ENCODE measurements around the gene DTX3L.
"Not testable (repeated sequence)": the region's sequence is repeated elsewhere in the genome, so short reads cannot be mapped to it uniquely, and the experiment has no call there.

Gene DTX3L

DNA sequence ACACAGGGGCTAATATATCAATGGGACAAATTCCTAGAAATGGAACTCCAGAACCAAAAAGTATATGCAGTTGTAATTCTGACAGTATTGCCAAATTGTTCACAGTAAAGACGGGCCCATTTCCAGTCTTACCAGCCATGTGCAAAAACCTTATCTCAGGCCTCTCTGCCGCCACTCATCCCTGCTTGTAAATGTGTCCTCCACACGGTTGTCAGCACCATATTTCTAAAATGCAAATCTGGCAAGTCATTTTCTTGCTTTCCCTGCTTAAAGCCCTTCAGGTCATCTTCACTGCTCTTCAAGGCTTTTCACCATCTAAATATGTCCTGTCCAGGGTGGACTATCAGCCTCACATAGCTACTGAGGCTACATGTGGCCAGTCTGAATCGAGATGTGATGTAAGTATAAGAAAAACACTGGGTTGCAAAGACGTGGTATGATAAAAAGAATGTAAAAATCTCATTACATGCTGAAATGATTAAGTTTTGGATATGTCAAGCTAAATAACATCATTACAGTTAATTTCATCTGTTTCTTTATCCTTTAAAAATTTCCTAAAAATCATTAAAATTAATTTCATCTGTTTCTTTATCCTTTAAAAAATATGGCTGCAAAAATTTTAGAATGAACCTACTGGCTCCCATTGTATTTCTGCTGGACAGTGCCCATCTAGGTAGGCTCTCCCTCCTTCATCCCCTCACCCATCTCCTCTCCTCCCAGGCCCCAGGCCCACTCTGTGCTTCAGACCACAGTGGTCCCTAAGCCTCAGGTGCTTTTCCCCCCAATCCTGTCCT lies 1.0 kb upstream of the DTX3L start:
- no peak for DNase-seq

DNA sequence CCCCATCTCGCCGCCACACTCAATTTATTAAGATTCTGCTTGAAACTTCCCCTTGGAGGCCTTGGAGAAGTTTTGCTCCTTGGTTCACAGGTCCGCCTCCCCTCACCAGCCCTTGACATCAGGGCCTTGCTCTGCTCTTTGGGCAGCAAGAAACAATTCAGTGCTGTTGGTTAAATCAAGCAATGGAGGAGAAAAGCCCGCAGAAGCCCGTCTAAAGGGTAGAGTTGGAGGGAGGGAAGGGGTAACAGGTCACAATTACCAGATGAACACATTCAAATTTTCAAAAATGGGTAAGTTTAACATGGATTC lies 467 bp upstream of the DTX3L start:
- no peak for DNase-seq

DNA sequence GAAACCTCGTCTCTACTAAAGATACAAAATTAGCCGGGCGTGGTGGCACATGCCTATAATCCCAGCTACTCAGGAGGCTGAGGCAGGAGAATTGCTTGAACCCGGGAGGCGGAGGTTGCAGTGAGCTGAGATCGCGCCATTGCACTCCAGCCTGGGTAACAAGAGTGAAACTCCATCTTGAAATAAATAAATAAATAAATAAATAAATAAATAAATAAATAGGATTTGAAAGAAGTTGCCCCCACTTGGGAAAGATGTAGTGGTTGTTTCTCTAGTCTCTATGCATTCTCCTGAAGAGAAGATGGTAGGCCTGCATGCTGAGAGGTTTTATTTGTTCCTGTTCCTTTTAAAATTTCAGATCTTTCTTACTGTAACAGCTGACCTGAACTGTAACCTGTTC lies 4.0 kb downstream of the DTX3L start:
- DNase-seq: not testable (repeated sequence)

- no peak for DNase-seq
Measured at GRCh38 chr3:122568755-122569154, 4.6 kb downstream of the DTX3L start.

DNA sequence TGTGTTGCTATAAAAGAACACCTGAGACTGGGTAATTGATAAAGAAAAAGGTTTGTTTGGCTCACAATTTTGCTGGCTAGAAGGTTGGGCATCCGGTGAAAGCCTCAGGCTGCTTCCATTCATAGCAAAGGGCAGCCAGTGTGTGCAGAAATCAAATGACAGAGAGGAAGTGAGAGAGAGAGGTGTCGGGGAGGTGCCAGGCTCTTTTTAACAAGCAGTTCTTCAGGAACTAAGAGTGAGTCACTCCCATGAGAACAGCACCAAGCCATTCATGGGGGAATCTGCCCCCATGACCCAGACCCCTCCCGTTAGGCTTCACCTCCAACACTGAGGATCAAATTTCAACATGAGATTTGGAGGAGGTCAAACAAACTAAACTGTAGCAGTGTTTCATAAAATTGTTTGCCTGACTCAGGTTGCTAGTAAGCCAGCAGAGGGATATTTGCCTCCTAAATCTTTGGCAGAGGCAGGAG lies 8.8 kb downstream of the DTX3L start:
- DNase-seq: no peak

- no peak for DNase-seq
Measured at GRCh38 chr3:122576174-122576940, 12.2 kb downstream of the DTX3L start.

DNA sequence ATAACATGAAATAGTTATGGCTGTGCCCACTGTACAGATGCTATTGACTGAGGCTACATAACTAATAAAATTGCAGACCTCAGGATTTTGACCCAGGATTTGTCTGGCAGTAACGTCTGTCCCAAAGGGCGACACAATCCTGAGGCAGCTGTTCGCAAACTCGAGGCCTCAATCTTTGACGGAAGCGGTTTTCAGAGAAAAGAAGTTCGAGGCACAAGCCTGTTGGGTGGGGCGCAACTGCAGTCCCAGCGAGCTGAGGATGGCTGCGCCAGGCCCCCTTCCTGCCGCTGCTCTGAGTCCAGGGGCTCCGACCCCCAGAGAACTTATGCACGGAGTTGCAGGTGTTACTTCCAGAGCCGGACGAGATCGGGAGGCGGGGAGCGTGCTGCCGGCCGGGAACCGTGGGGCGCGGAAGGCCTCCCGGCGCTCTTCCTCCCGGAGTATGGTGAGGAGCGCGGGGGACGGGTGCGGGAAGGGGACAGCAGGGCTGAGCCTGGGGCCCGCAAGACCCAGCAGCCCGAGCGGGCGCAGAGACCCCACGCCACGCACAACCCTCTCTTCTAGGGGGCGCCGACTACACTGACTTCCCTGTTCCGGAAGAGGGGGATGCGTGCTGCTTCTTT lies 13.4 kb downstream of the DTX3L start, which contains the start of gene PARP15:
PARP15 (plus strand) TSS at position 242 of the 623 bp plus-strand sequence; CDS start at position 260, 18 bp downstream.
- no peak for DNase-seq

GRCh38 chr3:122578069-122578740 lies 14.1 kb downstream of the DTX3L start:
- DNase-seq: no peak

DNA sequence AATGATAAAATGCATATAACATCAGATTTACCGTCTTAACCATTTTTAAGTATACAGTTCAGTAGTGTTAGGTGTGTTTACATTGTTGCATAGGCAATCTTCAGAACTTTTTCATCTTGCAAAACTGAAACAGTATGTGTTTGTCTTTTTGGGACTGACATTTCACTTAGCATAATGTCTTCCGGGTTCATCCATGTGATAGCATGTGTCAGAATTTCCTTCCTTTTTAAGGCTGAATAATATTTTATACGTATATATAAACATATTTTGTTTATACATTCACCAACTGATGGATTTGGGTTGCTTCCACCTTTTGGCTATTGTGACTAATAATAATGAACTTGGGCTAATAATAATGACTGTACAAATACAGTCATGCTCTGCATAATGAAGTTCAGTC lies 16.3 kb downstream of the DTX3L start:
- DNase-seq: no peak

DNA sequence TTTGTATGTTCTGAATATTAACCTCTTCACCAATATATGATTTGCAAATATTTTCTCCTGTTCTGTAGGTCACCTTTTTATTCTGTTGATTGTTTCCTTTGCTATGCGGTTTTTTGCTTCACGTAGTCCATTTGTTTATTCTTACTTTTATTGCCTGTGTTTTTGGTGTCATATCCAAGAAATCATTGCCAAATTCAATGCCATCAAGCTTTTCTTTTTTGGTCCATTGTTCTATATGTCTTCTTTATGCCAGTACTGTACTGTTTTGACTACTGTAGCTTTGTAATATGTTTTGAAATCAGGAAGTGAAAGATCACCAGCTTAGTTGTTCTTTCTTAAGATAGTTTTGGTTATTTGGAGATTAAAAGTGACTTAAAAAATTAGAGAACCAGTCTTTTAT lies 17.5 kb downstream of the DTX3L start:
- no peak for DNase-seq

GRCh38 chr3:122582390-122582789 lies 18.3 kb downstream of the DTX3L start:
- no peak for DNase-seq

DNA sequence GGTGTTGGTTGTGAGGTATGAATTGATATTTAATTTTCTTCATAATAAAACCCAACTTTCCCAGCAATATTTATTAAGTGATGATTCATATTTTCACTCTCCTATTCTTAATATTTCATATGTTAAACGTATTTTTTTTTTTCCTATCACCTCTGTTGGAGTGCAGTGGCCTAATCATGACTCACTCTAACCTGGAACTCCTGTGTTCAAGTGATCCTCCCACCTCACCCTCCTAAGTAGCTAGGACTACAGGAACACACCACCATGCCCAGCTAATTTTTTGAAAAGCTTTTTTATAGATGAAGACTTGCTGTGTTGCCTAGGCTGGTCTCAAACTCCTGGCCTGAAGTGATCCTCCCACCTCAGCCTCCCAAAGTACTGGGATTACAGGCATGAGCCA lies 22.0 kb downstream of the DTX3L start:
- no peak for DNase-seq

DNA sequence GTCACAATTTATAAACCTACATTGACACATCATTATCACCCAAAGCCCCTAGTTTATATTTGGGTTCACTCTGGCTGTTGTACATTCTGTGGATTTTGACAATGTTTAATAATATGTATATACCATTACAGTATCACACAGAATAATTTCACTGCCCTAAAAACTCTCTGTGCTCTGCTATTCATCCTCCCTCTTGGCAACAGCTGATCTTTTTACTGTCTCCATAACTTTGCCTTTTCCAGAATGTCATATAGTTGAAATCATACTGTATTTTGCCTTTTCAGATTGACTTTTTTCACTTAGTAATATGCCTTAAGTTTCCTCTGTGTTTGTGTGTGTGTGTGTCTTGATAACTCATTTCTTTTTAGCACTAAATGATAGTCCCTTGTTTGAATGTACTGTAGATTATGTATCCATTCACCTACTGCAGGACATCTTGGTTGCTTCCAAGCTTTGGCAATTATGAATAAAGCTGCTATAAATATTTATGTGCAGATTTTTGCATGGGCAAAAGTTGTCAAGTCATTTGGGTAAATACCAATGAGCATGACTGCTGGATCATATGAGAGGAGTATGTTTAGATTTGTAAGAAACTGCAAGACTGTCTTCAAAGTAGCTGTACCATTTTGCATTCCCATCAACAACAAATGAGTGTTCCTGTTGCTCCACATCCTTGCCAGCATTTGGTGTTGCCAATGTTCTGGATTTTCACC lies 22.8 kb downstream of the DTX3L start:
- DNase-seq: no peak

GRCh38 chr3:122587572-122587971 lies 23.4 kb downstream of the DTX3L start:
- no peak for DNase-seq

GRCh38 chr3:122589297-122589696 lies 25.2 kb downstream of the DTX3L start:
- no peak for DNase-seq

GRCh38 chr3:122590610-122591009 lies 26.5 kb downstream of the DTX3L start:
- DNase-seq: no peak

DNA sequence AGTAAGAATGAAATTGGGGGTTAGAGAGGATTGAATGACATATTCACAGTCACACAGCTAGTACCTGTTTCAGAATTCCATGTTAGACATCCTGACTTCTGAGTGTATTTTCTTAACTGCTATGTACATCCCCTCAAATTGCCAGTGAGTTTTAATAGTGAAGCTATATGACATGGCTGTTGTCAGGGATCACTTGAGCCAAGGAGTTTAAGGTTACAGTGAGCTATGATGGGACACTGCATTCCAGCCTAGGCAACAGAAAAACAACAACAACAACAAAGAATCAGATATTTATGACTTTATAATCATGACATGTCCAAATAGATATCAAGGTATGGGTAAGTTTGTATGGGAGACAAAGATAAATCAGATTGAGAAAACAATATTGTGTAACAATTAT lies 29.9 kb downstream of the DTX3L start:
- DNase-seq: no peak

- DNase-seq: no peak
Measured at GRCh38 chr3:122598151-122598550, 34.0 kb downstream of the DTX3L start.

GRCh38 chr3:122598556-122598955 lies 34.4 kb downstream of the DTX3L start:
- no peak for DNase-seq

DNA sequence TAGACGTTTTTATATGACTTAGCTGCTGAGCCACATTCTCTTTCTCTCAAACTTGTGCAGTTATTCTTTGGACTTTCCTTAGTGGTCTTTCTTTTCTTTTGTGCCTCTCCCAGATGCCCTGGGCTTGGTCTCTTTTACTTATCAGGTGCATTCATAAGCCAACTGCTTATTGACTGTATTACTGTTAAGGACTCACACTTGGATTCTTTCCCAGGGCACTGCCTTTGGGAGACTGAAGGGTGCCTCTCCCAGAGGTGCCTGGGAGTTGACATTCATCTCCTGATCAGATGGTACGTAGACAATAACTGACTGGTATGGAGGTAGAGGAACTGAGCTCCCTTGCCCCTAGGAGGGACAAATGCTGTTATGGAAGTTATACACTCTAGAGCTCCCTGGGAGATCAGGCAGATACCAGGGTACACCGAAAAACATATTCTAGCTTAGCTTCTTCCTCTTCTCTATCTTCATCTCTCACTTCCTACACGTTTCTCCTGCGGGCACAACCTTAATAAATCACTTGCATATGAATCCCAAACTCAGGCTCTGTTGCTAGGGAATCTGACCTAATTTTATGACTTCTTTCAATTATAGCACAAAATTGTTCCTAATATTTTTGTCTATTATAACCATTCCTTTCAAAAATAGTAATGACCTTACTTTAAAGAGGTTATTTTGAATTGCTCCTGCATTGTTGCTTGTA lies 38.0 kb downstream of the DTX3L start:
- DNase-seq: no peak

- no peak for DNase-seq
Measured at GRCh38 chr3:122603056-122603455, 38.9 kb downstream of the DTX3L start.

GRCh38 chr3:122606330-122606729 lies 42.2 kb downstream of the DTX3L start:
- DNase-seq: no peak
